ENCODE measurements around the gene STX4.

DNA sequence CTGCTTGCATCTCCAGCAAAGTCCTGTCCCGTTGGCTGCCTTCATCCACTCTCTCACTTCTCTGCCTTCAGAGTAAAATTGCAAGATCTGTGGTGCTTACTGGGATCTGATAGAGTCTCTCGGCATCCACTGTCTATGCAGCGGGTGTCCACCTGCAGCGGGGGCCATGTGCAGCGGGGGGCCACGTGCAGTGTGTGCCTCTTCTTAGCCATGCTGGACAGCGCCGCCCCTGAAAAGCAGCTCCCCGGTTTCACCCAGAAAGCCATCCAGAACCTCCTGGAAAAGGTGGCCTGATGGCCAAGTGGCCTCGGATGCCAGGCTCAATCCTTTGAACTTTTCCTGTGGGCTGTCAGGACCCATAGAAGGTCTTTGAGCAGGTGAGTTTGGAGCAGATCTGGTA lies 9.5 kb downstream of the STX4 start:
- TF ChIP-seq, protein P1, sequence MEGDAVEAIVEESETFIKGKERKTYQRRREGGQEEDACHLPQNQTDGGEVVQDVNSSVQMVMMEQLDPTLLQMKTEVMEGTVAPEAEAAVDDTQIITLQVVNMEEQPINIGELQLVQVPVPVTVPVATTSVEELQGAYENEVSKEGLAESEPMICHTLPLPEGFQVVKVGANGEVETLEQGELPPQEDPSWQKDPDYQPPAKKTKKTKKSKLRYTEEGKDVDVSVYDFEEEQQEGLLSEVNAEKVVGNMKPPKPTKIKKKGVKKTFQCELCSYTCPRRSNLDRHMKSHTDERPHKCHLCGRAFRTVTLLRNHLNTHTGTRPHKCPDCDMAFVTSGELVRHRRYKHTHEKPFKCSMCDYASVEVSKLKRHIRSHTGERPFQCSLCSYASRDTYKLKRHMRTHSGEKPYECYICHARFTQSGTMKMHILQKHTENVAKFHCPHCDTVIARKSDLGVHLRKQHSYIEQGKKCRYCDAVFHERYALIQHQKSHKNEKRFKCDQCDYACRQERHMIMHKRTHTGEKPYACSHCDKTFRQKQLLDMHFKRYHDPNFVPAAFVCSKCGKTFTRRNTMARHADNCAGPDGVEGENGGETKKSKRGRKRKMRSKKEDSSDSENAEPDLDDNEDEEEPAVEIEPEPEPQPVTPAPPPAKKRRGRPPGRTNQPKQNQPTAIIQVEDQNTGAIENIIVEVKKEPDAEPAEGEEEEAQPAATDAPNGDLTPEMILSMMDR (IDR thresholded peaks at IDR 0.05; ENCODE audit: insufficient read depth, low read length, poor library complexity, severe bottlenecking), result no peak
- TF ChIP-seq EZH2phosphoT487 (conservative IDR thresholded peaks at IDR 0.05; ENCODE audit: low read length), result no peak

Measured in SU-DHL-6 (cell line).